ENCODE data around the gene CHRD. TPM values are rescaled to one million over a fixed set of nuclear protein-coding genes. Genes with fewer than 3 reads are reported as not detected.

The CHRD gene
- total and polyA plus RNA-seq, 9 of the 15 experiments (the other 6 are each of a cell fraction or from before 2014, with no cell fraction given), result 0.11 to 1.3 (median 0.59) TPM; not detected in 3

DNA sequence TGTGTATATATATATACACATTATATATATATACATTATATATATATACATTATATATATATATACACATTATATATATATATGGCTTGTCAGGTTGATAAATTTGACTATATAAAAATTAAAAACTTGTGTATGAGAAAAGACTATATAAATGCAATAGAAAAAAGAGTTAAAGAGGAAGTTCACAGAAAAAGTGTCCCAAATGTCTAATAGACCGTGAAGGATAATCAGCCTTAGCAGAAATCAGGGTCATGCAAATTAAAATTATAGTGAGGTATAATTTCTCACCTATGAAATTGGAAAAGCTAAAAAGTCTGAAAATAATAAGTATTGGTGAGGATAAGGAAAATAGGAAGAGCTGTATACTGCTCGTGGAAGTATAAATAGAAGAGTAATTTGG lies 51.1 kb downstream of the CHRD start:
- FAIRE-seq (no peak), ATAC-seq (no peak), DNase-seq (ENCODE audit: extremely low read depth in 1 of 4, low spot score in 3 of 4) (no peak)
- TF ChIP-seq STAG1 (CRISPR knock-in tag; IDR thresholded peaks at IDR 0.05; ENCODE audit: borderline replicate concordance), result no peak
- TF ChIP-seq CCAR2 (IDR thresholded peaks at IDR 0.05; ENCODE audit: low read depth, low read length), result no peak
- TF ChIP-seq, protein P1, sequence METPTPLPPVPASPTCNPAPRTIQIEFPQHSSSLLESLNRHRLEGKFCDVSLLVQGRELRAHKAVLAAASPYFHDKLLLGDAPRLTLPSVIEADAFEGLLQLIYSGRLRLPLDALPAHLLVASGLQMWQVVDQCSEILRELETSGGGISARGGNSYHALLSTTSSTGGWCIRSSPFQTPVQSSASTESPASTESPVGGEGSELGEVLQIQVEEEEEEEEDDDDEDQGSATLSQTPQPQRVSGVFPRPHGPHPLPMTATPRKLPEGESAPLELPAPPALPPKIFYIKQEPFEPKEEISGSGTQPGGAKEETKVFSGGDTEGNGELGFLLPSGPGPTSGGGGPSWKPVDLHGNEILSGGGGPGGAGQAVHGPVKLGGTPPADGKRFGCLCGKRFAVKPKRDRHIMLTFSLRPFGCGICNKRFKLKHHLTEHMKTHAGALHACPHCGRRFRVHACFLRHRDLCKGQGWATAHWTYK (CRISPR knock-in tag; IDR thresholded peaks at IDR 0.05), result no peak
- no peak for TF ChIP-seq MED1 (CRISPR knock-in tag; IDR thresholded peaks at IDR 0.05; ENCODE audit: borderline replicate concordance)
- TF ChIP-seq ZNF174 (CRISPR knock-in tag; IDR thresholded peaks at IDR 0.05), result no peak
- TF ChIP-seq, protein P2, sequence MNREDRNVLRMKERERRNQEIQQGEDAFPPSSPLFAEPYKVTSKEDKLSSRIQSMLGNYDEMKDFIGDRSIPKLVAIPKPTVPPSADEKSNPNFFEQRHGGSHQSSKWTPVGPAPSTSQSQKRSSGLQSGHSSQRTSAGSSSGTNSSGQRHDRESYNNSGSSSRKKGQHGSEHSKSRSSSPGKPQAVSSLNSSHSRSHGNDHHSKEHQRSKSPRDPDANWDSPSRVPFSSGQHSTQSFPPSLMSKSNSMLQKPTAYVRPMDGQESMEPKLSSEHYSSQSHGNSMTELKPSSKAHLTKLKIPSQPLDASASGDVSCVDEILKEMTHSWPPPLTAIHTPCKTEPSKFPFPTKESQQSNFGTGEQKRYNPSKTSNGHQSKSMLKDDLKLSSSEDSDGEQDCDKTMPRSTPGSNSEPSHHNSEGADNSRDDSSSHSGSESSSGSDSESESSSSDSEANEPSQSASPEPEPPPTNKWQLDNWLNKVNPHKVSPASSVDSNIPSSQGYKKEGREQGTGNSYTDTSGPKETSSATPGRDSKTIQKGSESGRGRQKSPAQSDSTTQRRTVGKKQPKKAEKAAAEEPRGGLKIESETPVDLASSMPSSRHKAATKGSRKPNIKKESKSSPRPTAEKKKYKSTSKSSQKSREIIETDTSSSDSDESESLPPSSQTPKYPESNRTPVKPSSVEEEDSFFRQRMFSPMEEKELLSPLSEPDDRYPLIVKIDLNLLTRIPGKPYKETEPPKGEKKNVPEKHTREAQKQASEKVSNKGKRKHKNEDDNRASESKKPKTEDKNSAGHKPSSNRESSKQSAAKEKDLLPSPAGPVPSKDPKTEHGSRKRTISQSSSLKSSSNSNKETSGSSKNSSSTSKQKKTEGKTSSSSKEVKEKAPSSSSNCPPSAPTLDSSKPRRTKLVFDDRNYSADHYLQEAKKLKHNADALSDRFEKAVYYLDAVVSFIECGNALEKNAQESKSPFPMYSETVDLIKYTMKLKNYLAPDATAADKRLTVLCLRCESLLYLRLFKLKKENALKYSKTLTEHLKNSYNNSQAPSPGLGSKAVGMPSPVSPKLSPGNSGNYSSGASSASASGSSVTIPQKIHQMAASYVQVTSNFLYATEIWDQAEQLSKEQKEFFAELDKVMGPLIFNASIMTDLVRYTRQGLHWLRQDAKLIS (CRISPR knock-in tag; IDR thresholded peaks at IDR 0.05), result no peak
- TF ChIP-seq MECOM (CRISPR knock-in tag; IDR thresholded peaks at IDR 0.05), result no peak
- TF ChIP-seq NR2C1 (IDR thresholded peaks at IDR 0.05), result no peak
- TF ChIP-seq NR2C1 (tag; IDR thresholded peaks at IDR 0.05), result no peak
- TF ChIP-seq SAP30 (IDR thresholded peaks at IDR 0.05; ENCODE audit: borderline replicate concordance, insufficient read depth, low read depth, low read length, poor library complexity, severe bottlenecking), result no peak
- TF ChIP-seq TRIM28 (IDR thresholded peaks at IDR 0.05), result no peak
- Histone ChIP-seq H3K27me3 (ENCODE audit: control insufficient read depth in 2 of 2, insufficient read depth in 2 of 2, low read length in 2 of 2) (peaks cover 9 to 33% of the 10 kb centered on the region in 2 experiments; a peak in 3 of 5 replicates), H2AFZ (ENCODE audit: low read depth, low read length) (no peak overlapping the region), H3K27ac (ENCODE audit: extremely low read depth, low read depth, low read length) (no peak overlapping the region), H3K4me3 (no peak overlapping the region), H3K36me3 (ENCODE audit: control insufficient read depth, insufficient read depth, low read length) (no peaks in the 10 kb centered on the region), H4K20me1 (replicated peaks; ENCODE audit: control insufficient read depth, insufficient read depth, low read length) (no peaks in the 10 kb centered on the region), H3K4me1 (replicated peaks in 1 of 2; ENCODE audit: control insufficient read depth in 2 of 2, insufficient read depth in 2 of 2, low read length in 2 of 2) (no peaks in the 10 kb centered on the region), H3K4me2 (ENCODE audit: insufficient read depth, low read length) (no peak overlapping the region), H3K9me1 (ENCODE audit: control insufficient read depth, insufficient read depth, low read length) (no peaks in the 10 kb centered on the region), H3K9me3 (replicated peaks; ENCODE audit: control insufficient read depth, insufficient read depth, low read depth, low read length) (no peaks in the 10 kb centered on the region), H3K9ac (ENCODE audit: insufficient read depth in 1 of 2, low read depth in 2 of 2, low read length in 2 of 2) (no peak overlapping the region), H3K79me2 (ENCODE audit: control insufficient read depth, insufficient read depth, low read length) (no peaks in the 10 kb centered on the region)
- CTCF ChIA-PET (ENCODE audit: low intra/inter-chr PET ratio), result no interaction called here
- intact Hi-C loops (cut with micrococcal nuclease), result no loop called here
- POLR2A ChIA-PET, result interaction anchor here (0.5 to 1.4 kb wide), 3 partner anchors 17 to 75 kb away, joined by 3 read pairs; no protein-coding TSS in a partner anchor
- in situ Hi-C loops (cut with MboI), result no loop called here
- BruUV-seq (replicated peaks), result no TSS peak
- WGBS (ENCODE audit: insufficient coverage, low coverage, missing lambda C conversion rate), result 2% methylated on average over 2 of the region's 2 CpGs

Measured in K562 (cell line).